Activated CD8-positive, alpha-beta T cell treated with anti-CD3 and anti-CD28 coated beads, Interleukin-2, amount 10 ng/mL, durations not matched to agents 7 days and 5 days (primary cell): ENCODE measurements around the gene FOXM1. TPM values are rescaled to one million over a fixed set of nuclear protein-coding genes. Genes with fewer than 3 reads are reported as not detected.
A peak's percentile ranks its signal among the peaks of the same experiment; 100 is the strongest.

ENCODE experiments used
- ATAC-seq: fragments of 150-1000 bp; cut with Tn5 transposase; one replicate; pipeline ENCODE4 v1.10.0; 2021; ENCODE audit warnings: moderate library complexity
- CTCF ChIA-PET: fragments of 350-600 bp; sonication (Branson Sonifier 250); formaldehyde crosslinking; loops from one replicate; lab custom pipeline; 2021; ENCODE audit warnings: antibody characterized with exemption; lab: Charles Lee
- POLR2A ChIA-PET: fragments of 350-600 bp; sonication (Branson Sonifier 250); formaldehyde crosslinking; loops from one replicate; lab custom pipeline; 2021; ENCODE audit warnings: antibody characterized with exemption; lab: Charles Lee
- DNase-seq: peaks from one replicate; pipeline ENCODE4 v3.0.0-alpha.2; 2020
- H3K27ac Mint-ChIP-seq: one replicate; pipeline ENCODE4 v1.8.0; 2021; ENCODE audit warnings: mild to moderate bottlenecking, mixed read lengths
- H3K27me3 Mint-ChIP-seq: one replicate; pipeline ENCODE4 v1.8.0; 2021; ENCODE audit warnings: low read depth, mixed read lengths
- H3K36me3 Mint-ChIP-seq: one replicate; pipeline ENCODE4 v1.8.0; 2021; ENCODE audit warnings: low read depth, mixed read lengths
- H3K4me1 Mint-ChIP-seq: one replicate; pipeline ENCODE4 v1.8.0; 2021; ENCODE audit warnings: low read depth, mixed read lengths
- H3K4me3 Mint-ChIP-seq: one replicate; pipeline ENCODE4 v1.8.0; 2021; ENCODE audit warnings: mild to moderate bottlenecking, mixed read lengths
- H3K9me3 Mint-ChIP-seq: one replicate; pipeline ENCODE4 v1.8.0; 2022; ENCODE audit warnings: mixed read lengths; ENCODE audit not compliant: insufficient read depth
- total RNA-seq, 2 experiments: library from RNA; stranded (reverse); gene quantifications; one replicate each; pipeline ENCODE4 v1.2.3, GENCODE V29; 2021

FOXM1 gene
- total RNA-seq: 100 to 1,000 TPM; 138 to 142 TPM

- peaks cover 44% of the 10 kb centered on the region for H3K4me1 Mint-ChIP-seq
- peaks cover 54% of the 10 kb centered on the region for H3K36me3 Mint-ChIP-seq
- peak; percentile 83 for ATAC-seq
These were observed at the start of gene FOXM1, which contains the start of gene RHNO1 for GRCh38 chr12:2877047-2877952. TSS of gene FOXM1 (minus strand) at chr12:2877174. CDS start at chr12:2874478, 2,696 bp downstream. TSS of gene RHNO1 (plus strand) at chr12:2877223. CDS start at chr12:2885367, 8,144 bp downstream.

GRCh38 chr12:2925322-2925995 lies 48.5 kb upstream of the FOXM1 start:
- DNase-seq: no peak
- no peaks in the 10 kb centered on the region for H3K4me1 Mint-ChIP-seq
- peaks cover 6% of the 10 kb centered on the region for H3K36me3 Mint-ChIP-seq
- no peaks in the 10 kb centered on the region for H3K27me3 Mint-ChIP-seq
- ATAC-seq: no peak
- no peak overlapping the region for H3K27ac Mint-ChIP-seq
- CTCF ChIA-PET: no interaction called here
- H3K4me3 Mint-ChIP-seq: no peak overlapping the region
- POLR2A ChIA-PET: interaction anchor here (0.6 kb wide), 1 partner anchor 44 kb away, joined by 3 read pairs; no protein-coding TSS in a partner anchor
- H3K9me3 Mint-ChIP-seq: no peaks in the 10 kb centered on the region

More at GRCh38 chr12:2877047-2877952, at the start of gene FOXM1, which contains the start of gene RHNO1:
- no peaks in the 10 kb centered on the region for H3K9me3 Mint-ChIP-seq
- POLR2A ChIA-PET: interaction anchor here (0.6 to 1.6 kb wide), 21 partner anchors 8 to 874 kb away, joined by 3 to 21 read pairs (median 4); partner anchors contain the start of genes FKBP4, NRIP2, TEX52 and TULP3
- DNase-seq: peak; percentile 92
- CTCF ChIA-PET: interaction anchor here (0.6 to 1.7 kb wide), 7 partner anchors 8 to 32 kb away, joined by 4 to 8 read pairs (median 5); no protein-coding TSS in a partner anchor
- peak within 1 kb of the TSS; percentile 97 for H3K27ac Mint-ChIP-seq
- H3K27me3 Mint-ChIP-seq: no peaks in the 10 kb centered on the region
- peak within 1 kb of the TSS; percentile 86 for H3K4me3 Mint-ChIP-seq

- CTCF ChIA-PET: no interaction called here
- no peaks in the 10 kb centered on the region for H3K27me3 Mint-ChIP-seq
- peaks cover 4% of the 10 kb centered on the region for H3K36me3 Mint-ChIP-seq
- no peaks in the 10 kb centered on the region for H3K4me1 Mint-ChIP-seq
- POLR2A ChIA-PET: no interaction called here
- H3K27ac Mint-ChIP-seq: no peak overlapping the region
- DNase-seq (no peak), ATAC-seq (no peak)
- no peak overlapping the region for H3K4me3 Mint-ChIP-seq
- no peaks in the 10 kb centered on the region for H3K9me3 Mint-ChIP-seq
These were observed 47.0 kb upstream of the FOXM1 start for GRCh38 chr12:2924019-2924418.

GRCh38 chr12:2923057-2923456 lies 46.1 kb upstream of the FOXM1 start:
- POLR2A ChIA-PET: no interaction called here
- no peaks in the 10 kb centered on the region for H3K9me3 Mint-ChIP-seq
- no peaks in the 10 kb centered on the region for H3K27me3 Mint-ChIP-seq
- CTCF ChIA-PET: interaction anchor here (0.7 kb wide), 1 partner anchor 25 kb away, joined by 3 read pairs; no protein-coding TSS in a partner anchor
- no peak overlapping the region for H3K4me3 Mint-ChIP-seq
- H3K4me1 Mint-ChIP-seq: no peaks in the 10 kb centered on the region
- DNase-seq (no peak), ATAC-seq (no peak)
- H3K27ac Mint-ChIP-seq: no peak overlapping the region
- H3K36me3 Mint-ChIP-seq: peaks cover 4% of the 10 kb centered on the region

- ATAC-seq: no peak
- Mint-ChIP-seq H3K4me3 (no peak overlapping the region), H3K36me3 (peaks cover 4% of the 10 kb centered on the region), H3K4me1 (no peaks in the 10 kb centered on the region), H3K27ac (no peak overlapping the region), H3K27me3 (no peaks in the 10 kb centered on the region), H3K9me3 (no peaks in the 10 kb centered on the region)
- DNase-seq: no peak
- CTCF ChIA-PET: interaction anchor here (0.6 to 0.9 kb wide), 3 partner anchors 12 to 25 kb away, joined by 3 read pairs; no protein-coding TSS in a partner anchor
- POLR2A ChIA-PET: no interaction called here
These were observed 45.4 kb upstream of the FOXM1 start for GRCh38 chr12:2922329-2922728.

GRCh38 chr12:2919249-2919648 lies 42.3 kb upstream of the FOXM1 start:
- ATAC-seq (no peak), DNase-seq (no peak)
- no peak overlapping the region for H3K4me3 Mint-ChIP-seq
- peaks cover 6% of the 10 kb centered on the region for H3K36me3 Mint-ChIP-seq
- ChIA-PET CTCF (no interaction called here), POLR2A (no interaction called here)
- no peaks in the 10 kb centered on the region for H3K4me1 Mint-ChIP-seq
- no peak overlapping the region for H3K27ac Mint-ChIP-seq
- no peaks in the 10 kb centered on the region for H3K27me3 Mint-ChIP-seq
- H3K9me3 Mint-ChIP-seq: no peaks in the 10 kb centered on the region

GRCh38 chr12:2912216-2912575 lies 35.2 kb upstream of the FOXM1 start:
- peaks cover 2% of the 10 kb centered on the region for H3K36me3 Mint-ChIP-seq
- H3K27ac Mint-ChIP-seq: no peak overlapping the region
- no peaks in the 10 kb centered on the region for H3K4me1 Mint-ChIP-seq
- H3K27me3 Mint-ChIP-seq: no peaks in the 10 kb centered on the region
- POLR2A ChIA-PET: no interaction called here
- H3K9me3 Mint-ChIP-seq: no peaks in the 10 kb centered on the region
- DNase-seq: no peak
- H3K4me3 Mint-ChIP-seq: no peak overlapping the region
- CTCF ChIA-PET: interaction anchor here (0.9 to 1.3 kb wide), 2 partner anchors 27 to 122 kb away, joined by 3 read pairs; no protein-coding TSS in a partner anchor
- no peak for ATAC-seq

- ATAC-seq: no peak
- no peak overlapping the region for H3K4me3 Mint-ChIP-seq
- no peaks in the 10 kb centered on the region for H3K36me3 Mint-ChIP-seq
- ChIA-PET CTCF (no interaction called here), POLR2A (no interaction called here)
- H3K27ac Mint-ChIP-seq: no peak overlapping the region
- DNase-seq: no peak
- no peaks in the 10 kb centered on the region for H3K27me3 Mint-ChIP-seq
- H3K4me1 Mint-ChIP-seq: no peaks in the 10 kb centered on the region
- H3K9me3 Mint-ChIP-seq: no peaks in the 10 kb centered on the region
These were observed 27.3 kb upstream of the FOXM1 start for GRCh38 chr12:2904260-2904659.

- DNase-seq: no peak
- no peak for ATAC-seq
- no peaks in the 10 kb centered on the region for H3K36me3 Mint-ChIP-seq
- H3K27ac Mint-ChIP-seq: no peak overlapping the region
- no peaks in the 10 kb centered on the region for H3K4me1 Mint-ChIP-seq
- H3K9me3 Mint-ChIP-seq: no peaks in the 10 kb centered on the region
- no peaks in the 10 kb centered on the region for H3K27me3 Mint-ChIP-seq
- H3K4me3 Mint-ChIP-seq: no peak overlapping the region
- POLR2A ChIA-PET: no interaction called here
- CTCF ChIA-PET: no interaction called here
These were observed 25.4 kb upstream of the FOXM1 start for GRCh38 chr12:2902272-2902880.

- ChIA-PET CTCF (interaction anchor here (0.6 kb wide), 1 partner anchor 24 kb away, joined by 4 read pairs; the partner anchor contains the start of genes FOXM1 and RHNO1), POLR2A (interaction anchor here (0.6 kb wide), 1 partner anchor 178 kb away, joined by 3 read pairs; no protein-coding TSS in a partner anchor)
- H3K27ac Mint-ChIP-seq: no peak overlapping the region
- no peaks in the 10 kb centered on the region for H3K9me3 Mint-ChIP-seq
- H3K27me3 Mint-ChIP-seq: no peaks in the 10 kb centered on the region
- ATAC-seq (no peak), DNase-seq (no peak)
- H3K36me3 Mint-ChIP-seq: no peaks in the 10 kb centered on the region
- no peak overlapping the region for H3K4me3 Mint-ChIP-seq
- H3K4me1 Mint-ChIP-seq: no peaks in the 10 kb centered on the region
These were observed 23.7 kb upstream of the FOXM1 start for GRCh38 chr12:2900642-2901041.

- H3K36me3 Mint-ChIP-seq: peaks cover 2% of the 10 kb centered on the region
- no peak overlapping the region for H3K4me3 Mint-ChIP-seq
- no peaks in the 10 kb centered on the region for H3K27me3 Mint-ChIP-seq
- no peaks in the 10 kb centered on the region for H3K9me3 Mint-ChIP-seq
- DNase-seq: no peak
- H3K27ac Mint-ChIP-seq: no peak overlapping the region
- peaks cover 4% of the 10 kb centered on the region for H3K4me1 Mint-ChIP-seq
- ATAC-seq: no peak
- ChIA-PET CTCF (interaction anchor here (1.0 kb wide), 1 partner anchor 12 kb away, joined by 3 read pairs; no protein-coding TSS in a partner anchor), POLR2A (no interaction called here)
These were observed 20.4 kb upstream of the FOXM1 start for GRCh38 chr12:2897418-2897817.
